GM19239 (cell line): ENCODE results near the gene PHPT1.
"Not testable (repeated sequence)": the region's sequence is repeated elsewhere in the genome, so short reads cannot be mapped to it uniquely, and the experiment has no call there.

Source experiments
- DNase-seq: peaks from one replicate; pipeline ENCODE4 v3.0.0; 2011; ENCODE audit warnings: low spot score; ENCODE audit not compliant: insufficient read length
- FAIRE-seq: peaks from 2 replicates; lab custom pipeline; 2011; peaks lifted over from hg19 to GRCh38; lab: Jason Lieb, UNC

PHPT1 gene

DNA sequence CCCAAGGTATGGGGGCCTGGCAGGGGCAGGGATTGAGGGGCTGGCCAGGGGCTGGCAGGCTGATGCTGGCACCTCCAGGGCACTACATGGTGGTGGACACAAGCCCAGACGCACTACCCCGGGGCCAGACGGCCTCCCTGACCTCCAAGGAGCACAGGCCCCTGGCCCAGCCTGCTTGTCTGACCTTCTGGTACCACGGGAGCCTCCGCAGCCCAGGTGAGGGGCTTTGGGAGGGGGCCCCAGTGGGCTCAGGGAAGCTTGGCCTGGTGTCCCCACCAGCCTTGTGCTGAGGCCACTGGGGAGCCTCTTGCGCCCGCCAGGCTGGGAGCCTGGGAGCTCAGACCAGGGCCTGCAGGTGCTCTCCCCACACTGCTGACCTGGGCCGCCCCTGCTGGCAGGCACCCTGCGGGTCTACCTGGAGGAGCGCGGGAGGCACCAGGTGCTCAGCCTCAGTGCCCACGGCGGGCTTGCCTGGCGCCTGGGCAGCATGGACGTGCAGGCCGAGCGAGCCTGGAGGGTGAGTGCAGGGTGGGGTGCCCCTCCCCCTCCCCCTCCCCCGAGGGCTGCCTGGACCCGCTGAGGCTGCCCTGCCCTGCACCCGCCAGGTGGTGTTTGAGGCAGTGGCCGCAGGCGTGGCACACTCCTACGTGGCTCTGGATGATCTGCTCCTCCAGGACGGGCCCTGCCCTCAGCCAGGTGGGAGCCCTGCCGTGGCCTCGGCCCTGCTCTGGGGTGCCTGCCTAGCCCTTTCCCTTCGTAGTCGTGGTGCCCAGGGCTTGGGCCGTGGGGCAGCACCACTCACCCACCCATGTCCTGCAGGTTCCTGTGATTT, 8.6 kb downstream of the PHPT1 start:
- FAIRE-seq = no peak
- no peak for DNase-seq

DNA sequence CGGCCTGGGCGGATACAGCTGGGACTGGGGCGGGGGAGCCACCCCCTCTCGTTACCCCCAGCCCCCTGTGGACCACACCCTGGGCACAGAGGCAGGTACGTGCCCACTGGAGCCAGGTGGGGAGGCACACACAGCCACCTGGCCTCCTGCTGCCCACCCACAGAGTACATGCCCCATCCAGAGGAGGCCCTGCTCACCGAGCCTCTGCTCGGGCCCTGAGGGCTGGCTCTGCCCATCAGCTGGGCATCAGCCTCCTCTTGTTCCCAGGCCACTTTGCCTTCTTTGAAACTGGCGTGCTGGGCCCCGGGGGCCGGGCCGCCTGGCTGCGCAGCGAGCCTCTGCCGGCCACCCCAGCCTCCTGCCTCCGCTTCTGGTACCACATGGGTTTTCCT, 9.2 kb downstream of the PHPT1 start:
- FAIRE-seq (no peak), DNase-seq (no peak)

DNA sequence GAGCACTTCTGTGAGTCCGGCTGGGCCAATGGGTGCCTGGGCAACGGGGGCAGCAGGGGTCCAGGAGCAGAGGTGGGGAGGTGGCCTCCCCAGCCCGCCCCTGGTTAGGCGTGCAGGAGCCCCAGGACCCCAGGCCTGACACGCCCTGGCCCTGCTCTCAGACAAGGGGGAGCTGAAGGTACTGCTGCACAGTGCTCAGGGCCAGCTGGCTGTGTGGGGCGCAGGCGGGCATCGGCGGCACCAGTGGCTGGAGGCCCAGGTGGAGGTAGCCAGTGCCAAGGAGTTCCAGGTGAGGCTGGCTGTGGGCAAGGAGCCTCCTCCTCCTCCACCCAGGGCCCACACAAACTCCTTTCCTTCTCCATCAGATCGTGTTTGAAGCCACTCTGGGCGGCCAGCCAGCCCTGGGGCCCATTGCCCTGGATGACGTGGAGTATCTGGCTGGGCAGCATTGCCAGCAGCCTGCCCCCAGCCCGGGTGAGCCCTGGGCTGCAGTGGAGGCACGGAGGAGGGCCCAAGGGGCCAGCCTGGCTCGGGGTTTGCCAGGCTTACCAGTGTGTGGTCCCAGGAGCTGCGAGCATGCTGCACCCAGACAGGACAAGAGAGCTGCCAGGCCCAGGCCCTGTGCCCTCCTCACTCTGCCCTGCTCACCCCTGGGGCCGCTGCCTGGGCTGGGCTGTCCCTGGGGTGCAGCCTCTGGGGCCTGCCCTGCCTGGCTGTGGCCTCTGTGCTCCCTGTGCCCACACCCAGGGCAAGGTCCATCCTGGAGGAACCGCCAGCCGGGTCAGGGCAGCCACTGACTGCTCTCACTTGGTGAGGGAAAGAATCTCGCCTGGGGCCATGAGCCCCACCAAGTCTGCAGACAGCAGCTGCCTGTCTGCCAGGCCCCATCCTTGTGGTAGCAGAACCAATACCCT, 9.9 kb downstream of the PHPT1 start:
- FAIRE-seq = no peak
- DNase-seq = no peak

DNA sequence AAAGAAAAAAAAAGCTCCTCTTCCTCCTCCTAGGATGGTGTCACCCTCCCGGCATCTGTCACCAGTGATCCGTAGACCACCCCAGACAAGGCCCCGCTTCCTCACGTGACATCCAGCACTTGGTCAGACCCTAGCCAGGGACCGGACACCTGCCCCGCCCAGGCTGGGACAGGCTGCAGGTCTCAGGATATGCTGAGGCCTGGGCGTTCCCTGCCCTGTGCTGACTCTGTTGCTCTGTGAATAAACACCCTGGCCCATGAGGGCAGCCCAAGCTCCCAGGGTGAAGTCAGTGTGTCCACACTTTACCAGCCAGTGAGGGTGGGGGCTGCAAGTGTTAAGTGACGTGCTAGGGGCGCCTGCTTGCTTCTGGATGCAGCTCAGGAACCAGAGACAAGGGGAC, 11.3 kb downstream of the PHPT1 start:
- FAIRE-seq (no peak), DNase-seq (no peak)

DNA sequence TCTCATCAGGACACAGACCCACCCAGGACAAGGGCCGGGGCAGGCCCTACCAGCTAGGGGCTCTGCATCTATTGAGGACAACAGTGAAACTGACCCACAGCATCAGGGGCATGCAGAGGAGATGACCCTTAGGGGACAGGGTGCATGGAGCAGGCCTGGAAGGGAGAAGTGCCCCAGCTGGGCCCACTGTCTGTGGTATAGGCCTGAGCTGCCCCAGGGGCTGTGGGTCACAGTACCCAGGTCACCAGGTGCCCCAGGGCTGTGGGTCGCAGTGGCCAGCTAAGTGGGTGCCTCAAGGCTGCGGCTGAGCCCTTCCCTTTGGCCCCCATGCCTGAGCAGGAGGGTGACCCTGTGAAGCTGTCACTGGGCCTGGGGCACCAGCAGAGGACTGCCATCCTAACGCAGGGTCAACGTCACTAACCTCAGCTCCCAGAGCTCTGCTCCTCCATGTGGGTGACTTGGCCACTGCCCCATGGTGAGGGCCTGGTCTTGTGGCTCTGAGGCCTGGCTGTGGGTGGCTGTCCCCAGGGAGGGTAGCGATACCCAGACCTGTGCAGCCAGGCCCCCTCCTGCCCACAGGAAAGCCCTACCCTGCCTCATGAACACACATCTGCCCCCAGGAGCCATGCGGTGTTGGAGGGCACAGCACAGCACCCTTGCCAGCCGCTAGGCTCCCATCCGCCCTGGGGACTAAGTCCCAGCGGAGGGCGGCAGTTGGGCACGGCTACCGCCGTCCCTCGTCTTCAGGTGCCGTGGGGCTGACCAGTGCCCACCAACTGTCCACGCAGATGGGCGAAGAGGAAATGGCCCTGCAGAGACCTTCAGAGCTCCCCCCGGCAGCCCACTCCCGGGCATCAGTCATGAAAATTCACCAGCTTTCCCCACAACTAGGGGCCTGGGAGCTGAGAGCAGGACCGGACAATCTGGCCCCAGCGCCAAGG, 12.0 kb downstream of the PHPT1 start:
- DNase-seq (no peak), FAIRE-seq (no peak)

DNA sequence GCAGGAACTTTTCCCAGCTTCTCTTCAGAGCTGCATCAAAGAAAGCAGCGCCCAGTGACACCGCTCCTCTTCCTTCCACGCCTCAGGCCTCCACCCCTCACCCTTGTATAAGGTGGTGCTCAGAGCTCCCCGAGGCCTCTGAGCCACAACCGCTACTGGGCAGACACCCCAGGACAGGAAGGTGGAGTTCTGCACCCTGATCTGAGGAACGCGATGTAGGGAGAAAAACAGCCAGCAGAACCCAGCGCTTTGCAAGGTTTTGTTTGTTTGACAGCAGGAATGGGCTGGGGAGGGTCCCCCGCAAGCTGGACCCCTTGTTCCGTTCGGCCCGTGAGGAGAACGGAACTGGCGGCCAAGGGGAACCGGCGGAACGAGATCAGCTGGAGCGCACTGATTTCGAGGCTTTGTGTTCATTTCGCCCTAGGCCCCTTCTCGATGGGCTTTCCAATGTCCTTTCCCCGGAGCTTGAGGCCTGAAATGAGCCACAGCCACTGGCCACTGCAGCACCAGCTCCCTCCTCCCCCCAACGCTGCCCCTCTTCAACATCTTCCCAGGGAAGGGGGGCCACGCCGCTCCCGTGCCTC, 12.8 kb downstream of the PHPT1 start:
- no peak for FAIRE-seq
- DNase-seq = no peak

DNA sequence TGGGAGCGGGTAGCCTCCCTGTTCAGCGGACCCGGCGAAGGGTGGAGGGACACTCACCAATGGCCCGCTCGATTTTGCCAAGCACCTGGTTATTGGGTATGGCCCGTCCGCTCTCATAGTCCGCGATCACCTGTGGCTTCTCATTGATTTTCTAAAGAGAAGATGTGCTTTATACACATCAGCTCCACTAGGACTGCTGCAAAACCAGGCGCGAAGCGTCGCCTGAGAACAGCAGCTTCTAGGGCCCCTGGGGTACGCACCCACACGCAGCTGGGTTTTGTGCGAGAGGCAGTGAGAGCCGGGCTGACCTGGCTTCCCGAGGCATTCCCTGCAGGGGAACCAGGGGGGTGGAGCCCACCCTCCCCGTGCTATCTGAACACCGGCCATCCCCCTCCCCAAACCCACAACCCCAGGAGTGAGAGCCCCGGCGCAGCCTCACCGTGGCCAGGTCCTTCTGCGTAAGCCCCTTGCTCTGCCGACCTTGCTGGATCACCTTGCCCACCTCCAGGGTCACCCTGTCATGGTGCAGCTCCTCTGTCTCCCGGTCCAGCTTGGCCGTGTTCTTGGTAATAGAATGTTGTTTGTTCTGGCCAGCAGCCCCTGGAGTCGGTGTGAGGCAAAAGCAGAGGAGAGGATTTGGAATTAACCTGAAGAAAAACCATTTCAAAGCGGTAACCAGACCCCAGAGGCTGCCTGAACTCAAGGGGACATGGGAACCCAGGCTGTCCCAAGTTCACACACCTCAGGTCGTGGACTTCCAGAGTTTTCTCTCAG, 13.8 kb downstream of the PHPT1 start:
- no peak for FAIRE-seq

DNA sequence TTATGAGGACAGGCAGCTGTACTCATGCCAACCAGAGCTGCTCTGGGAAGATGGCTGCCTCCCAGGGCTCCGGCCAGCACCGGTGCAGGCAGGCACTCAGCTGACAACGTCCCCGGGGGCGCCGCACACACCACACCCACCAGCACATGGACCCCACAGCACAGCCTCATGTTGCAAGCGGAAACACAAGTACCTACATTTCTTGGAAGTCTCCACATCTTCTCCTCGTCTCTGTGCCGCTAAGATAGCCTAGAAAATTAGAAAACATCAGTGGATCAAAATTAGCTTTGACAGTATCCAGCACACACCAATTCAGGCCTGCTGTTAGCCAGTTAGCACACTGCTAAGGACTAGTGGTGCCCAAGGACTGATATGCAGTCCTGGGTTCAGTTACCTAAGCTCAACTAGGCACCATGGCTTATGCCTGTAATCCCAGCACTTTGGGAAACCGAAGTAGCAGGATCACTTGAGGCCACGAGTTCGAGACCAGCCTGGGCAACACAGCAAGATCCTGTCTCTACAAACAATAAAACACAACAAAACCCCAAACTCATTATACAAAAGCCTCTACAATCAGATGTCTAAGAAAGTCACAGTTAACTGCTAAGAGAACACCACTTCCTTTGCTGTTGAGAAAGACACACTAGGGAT, 14.5 kb downstream of the PHPT1 start:
- FAIRE-seq = no peak
- DNase-seq = no peak

More for the DNA sequence above, 13.8 kb downstream of the PHPT1 start:
- DNase-seq = no peak

DNA sequence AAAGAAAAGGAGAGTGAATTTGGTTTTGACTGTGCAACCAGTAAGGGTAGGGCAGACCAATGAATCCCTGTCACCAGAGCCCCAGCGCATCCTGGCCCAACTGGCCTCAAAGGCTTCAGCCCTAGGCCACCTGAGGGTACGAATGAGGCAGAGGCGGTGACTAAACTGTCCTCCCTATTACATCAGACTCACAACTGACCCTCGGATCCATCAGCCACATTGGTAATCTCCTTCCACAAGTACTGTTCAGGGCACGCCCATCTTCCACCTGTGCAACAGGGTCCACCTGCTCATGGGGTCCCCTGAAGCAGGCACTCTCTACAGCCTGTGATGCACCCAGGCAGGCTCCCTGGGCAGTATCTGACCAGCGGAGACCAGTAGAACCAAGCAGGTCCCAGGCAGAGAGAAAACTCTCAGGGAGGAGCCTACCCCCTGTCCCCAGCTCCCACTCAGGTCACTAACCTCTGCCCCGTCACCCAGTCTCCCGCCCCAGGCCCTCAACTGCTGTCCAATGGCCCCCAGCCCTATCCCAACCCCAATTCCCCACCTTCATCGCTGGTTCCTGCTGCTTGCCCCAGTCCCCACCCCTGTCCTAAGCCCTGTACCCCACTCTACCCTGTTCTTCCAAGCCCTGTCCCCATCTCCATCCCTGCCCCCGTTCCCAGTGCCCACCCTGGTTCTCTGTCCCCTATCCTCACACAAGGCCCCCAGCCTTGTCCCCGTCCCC, 16.0 kb downstream of the PHPT1 start:
- FAIRE-seq (no peak), DNase-seq (no peak)

DNA sequence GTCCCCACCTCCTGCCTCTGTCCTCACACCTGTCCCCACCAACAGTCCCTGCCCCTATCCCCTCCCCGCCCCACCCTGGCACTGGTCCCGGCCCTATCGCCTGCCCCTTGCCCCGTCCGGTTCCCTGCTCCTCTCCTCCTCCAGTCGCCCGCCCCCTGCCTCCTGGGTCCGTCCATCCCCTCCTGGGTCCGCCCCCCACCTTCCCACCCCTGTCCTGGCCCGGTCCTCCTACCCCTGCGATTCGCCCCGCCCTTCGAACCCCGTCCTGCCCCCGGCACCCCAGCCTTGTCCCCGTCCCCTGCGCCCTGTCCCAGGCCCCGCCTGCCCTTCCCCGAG, 16.5 kb downstream of the PHPT1 start:
- DNase-seq = no peak
- no peak for FAIRE-seq

DNA sequence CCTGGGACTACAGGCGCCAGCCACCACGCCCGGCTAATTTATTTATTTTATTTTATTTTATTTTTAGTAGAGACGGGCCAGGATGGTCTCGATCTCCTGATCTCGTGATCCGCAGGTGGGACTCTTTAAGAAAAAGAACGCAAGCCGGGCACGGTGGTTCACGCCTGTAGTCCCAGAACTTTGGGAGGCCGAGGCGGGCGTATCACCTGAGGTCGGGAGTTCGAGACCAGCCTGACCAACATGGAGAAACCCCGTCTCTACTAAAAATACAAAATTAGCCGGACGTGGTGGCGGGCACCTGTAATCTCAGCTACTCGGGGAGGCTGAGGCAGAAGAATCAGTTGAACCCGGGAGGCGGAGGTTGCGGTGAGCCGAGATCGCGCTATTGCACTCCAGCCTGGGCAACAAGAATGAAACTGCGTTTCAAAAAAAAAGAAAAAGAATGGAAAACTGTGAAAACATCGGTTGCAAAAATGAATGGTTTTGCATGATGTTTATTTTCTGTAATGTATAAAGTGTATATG, 17.8 kb downstream of the PHPT1 start:
- DNase-seq, FAIRE-seq: not testable (repeated sequence)

DNA sequence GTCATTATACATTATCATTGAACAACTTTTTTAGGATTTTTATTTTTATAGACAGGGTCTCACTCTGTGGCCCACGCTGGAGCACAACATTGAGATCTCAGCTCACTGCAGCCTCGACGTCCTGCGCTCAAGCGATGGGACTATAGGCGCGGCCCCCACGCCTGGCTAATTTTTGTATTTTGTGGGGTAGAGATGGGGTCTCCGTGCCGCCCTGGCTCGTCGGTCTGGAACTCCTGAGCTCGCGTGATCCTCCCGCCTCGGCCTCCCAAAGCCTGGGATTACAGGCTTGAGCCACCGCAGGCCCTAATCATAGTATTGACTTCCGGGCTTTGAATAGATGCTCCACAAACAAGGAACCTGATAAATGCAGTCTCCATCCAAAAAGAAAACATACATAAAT, 18.3 kb downstream of the PHPT1 start:
- no peak for FAIRE-seq
- DNase-seq = no peak

DNA sequence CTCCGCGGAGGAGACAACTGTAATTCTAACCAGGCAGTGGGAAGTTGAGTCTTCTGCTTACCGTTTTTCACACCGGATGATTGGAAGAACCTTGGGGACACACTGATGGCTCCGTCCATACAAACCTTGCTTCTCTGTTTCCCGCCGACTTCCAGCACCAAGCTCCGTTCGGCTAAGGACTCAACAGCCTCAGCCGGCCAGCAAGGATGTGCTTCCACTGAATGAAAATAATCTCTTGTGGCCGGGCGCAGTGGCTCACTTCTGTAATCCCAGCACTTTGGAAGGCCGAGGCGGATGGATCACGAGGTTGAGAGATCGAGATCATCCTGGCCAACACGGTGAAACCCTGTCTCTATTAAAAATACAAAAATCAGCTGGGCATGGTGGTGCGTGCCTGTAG, 18.7 kb downstream of the PHPT1 start:
- FAIRE-seq (no peak), DNase-seq (no peak)

DNA sequence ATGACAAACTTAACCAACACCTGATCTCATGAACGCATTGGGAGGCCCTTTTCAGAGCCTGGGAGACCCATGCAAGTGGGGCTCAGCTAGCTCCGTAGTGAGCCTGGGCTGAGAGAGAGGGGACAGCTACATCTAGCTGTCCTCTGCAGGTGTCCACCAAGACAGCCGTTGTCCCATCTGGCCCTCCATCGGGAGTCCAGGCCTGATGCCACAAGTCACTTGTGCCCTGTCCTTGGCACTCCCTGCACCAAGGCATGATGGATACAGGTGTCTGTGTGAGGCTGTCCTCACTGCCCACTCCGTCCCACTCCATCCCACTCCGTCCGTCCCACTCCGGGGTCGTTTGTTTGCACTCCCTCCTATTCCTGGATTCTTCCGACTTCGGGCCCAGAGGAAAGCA, 19.4 kb downstream of the PHPT1 start:
- DNase-seq (no peak), FAIRE-seq (no peak)

DNA sequence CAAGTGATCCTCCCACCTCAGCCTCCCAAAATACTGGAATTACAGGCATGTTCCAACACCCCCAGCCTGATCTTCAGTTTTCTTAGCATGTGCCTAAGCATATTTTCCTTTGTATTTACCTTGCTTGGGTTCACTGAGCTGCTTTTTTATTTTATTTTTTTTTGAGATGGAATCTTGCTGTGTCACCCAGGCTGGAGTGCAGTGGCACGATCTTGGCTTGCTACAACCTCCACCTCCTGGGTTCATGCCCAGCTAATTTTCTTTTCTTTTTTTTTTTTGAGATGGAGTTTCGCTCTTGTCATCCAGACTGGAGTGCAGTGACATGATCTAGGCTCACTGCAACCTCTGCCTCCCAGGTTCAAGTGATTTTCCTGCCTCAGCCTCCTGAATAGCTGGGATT, 20.4 kb downstream of the PHPT1 start:
- not testable (repeated sequence) for FAIRE-seq, DNase-seq

DNA sequence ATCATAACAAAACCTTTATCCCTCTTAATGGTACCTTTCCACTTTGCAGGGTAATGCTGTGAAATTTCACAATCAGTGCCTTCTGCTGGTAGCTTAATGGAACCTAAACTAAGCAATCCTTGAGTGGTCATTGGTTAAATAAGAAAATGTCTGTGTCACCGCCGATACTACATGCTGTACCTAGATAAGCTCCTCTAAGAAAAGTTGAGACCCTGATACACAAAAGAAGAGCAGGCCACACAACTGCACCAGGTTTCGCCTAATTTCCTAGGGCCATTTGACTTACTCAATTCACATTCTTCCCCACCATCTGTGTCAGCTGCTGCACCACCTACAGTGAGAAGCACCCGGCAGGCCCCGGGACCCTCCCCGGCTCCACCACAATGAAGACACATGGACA, 25.9 kb downstream of the PHPT1 start:
- DNase-seq = no peak
- FAIRE-seq = no peak

DNA sequence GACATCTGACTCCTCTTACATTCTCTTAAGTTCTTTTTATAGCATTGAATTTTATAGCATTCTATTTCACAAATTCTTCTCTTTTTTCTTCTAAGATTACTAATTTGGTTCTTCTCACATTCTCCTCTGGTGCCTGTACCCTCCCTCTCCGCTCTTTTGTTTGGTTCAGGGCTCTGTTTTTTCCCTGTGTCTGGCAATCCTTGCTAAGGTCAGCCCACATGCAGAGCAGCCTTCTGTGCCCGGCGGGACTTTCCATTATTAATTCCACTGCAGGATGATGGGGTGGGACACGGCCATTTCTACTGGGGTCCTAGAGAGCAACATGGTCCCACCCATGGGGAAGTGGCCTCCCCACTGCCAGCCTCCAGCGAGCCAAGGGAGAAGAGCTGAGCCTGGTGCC, 27.3 kb downstream of the PHPT1 start:
- FAIRE-seq (no peak), DNase-seq (no peak)

DNA sequence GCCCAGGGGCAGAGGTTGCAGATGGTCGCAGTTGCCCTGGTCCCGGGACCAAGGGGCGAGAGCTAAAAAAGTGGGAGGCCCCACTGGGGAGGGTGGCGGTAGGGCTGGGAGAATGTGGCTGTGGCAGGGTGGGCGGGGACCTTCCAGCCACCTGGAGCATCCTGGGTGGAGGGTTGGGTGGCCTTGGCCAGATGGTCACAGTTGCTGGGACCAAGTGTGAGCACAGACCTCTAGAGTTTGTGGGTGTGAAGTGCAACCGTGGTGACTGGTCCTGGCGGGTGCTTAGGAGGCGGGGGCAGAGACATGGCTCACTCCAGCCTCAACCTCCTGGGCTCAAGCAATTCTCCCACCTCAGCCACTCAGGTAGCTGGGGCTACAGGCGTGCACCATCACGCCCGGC, 31.4 kb downstream of the PHPT1 start:
- FAIRE-seq (no peak), DNase-seq (no peak)
